Effector memory CD4-positive, alpha-beta T cell (primary cell): ENCODE measurements around the gene ITPR3.

Experiments used
- DNase-seq, 3 donors: peaks; one replicate each; pipeline ENCODE4 v3.0.0-alpha.2; 2020
- H3K27ac ChIP-seq: 2 replicates; pipeline ENCODE4 v1.7.0; 2013; ENCODE audit warnings: mild to moderate bottlenecking, low read length, moderate library complexity; ENCODE audit not compliant: insufficient read depth, poor library complexity, severe bottlenecking
- H3K27me3 ChIP-seq: replicated peaks from 2 replicates; pipeline ENCODE4 v1.7.0; 2013; ENCODE audit warnings: mild to moderate bottlenecking, low read length; ENCODE audit not compliant: insufficient read depth, control insufficient read depth, poor library complexity, severe bottlenecking
- H3K36me3 ChIP-seq: 2 replicates; pipeline ENCODE4 v1.7.0; 2013; ENCODE audit warnings: mild to moderate bottlenecking, low read length, moderate library complexity; ENCODE audit not compliant: control insufficient read depth, insufficient read depth
- H3K4me1 ChIP-seq: 2 replicates; pipeline ENCODE4 v1.7.0; 2013; ENCODE audit warnings: low read length, mild to moderate bottlenecking; ENCODE audit not compliant: control insufficient read depth, insufficient read depth, poor library complexity, severe bottlenecking
- H3K4me3 ChIP-seq: 2 replicates; pipeline ENCODE4 v1.7.0; 2013; ENCODE audit warnings: low read length, low read depth, mild to moderate bottlenecking; ENCODE audit not compliant: insufficient read depth, poor library complexity, severe bottlenecking
- H3K9me3 ChIP-seq: 2 replicates; pipeline ENCODE4 v1.7.0; 2013; ENCODE audit warnings: mild to moderate bottlenecking, low read length, moderate library complexity; ENCODE audit not compliant: control insufficient read depth

The ITPR3 gene

DNA sequence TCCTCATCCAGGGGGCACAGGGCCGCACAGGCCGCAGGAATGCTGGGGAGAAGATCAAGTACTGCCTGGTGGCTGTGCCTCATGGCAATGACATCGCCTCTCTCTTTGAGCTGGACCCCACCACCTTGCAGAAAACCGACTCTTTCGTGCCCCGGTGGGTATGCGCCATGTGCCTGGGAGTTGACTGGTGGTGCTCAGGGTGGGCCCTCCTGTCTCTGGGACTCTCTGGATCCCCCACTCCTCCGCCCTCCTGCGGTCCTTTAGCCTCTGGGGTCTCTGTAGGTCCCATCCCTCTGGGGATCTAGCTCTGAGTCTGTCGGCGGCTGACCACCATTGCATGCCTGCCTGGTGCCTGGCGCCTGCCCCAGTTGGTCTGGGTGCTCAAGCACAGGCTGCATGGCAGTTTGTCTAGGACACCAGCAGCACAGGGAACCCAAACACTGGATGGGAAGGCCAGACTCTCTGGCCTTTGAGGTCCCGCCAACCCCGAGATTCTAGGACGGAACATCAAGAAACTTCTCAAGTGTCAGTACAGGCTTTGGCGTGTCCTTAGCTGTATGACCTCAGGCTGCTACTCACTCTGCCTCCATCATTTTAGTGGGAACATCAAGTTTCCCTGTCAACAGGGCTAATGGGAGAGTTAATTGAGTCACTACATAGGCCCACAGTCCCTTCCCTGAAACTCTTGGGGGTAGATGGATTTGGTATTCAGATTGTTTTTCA, 42.8 kb downstream of the ITPR3 start:
- no peak overlapping the region for H3K27ac ChIP-seq
- peaks cover 50% of the 10 kb centered on the region for H3K36me3 ChIP-seq
- no peak for DNase-seq
- no peak overlapping the region for H3K4me3 ChIP-seq
- no peaks in the 10 kb centered on the region for H3K27me3 ChIP-seq
- H3K9me3 ChIP-seq, result no peaks in the 10 kb centered on the region
- peaks cover 6% of the 10 kb centered on the region for H3K4me1 ChIP-seq

- no peak overlapping the region for H3K27ac ChIP-seq
- H3K36me3 ChIP-seq, result peaks cover 47% of the 10 kb centered on the region
- no peaks in the 10 kb centered on the region for H3K9me3 ChIP-seq
- no peak overlapping the region for H3K4me3 ChIP-seq
- no peaks in the 10 kb centered on the region for H3K27me3 ChIP-seq
- DNase-seq, result no peak
- H3K4me1 ChIP-seq, result peaks cover 9% of the 10 kb centered on the region
Observed at GRCh38 chr6:33664506-33665057, 43.5 kb downstream of the ITPR3 start.

DNA sequence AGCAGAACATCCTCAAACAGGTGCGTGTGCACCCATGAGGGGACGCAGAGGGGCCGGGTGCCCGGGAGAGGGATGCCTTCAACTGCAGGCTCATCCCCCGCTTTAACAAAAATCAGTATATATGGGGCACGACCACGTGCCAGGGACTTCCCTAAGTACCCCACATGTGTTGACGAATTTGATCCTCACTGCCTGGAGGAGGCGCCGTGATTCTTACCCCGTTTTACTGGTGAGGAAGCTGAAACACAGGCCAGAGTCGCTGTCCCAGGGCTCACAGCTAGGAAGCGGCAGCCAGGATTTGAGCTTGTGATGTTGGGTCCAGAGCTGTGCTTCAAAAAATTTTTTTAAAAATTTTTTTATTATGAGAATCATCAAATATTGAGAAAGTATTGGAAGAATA, 44.8 kb downstream of the ITPR3 start:
- no peak for DNase-seq
- Histone ChIP-seq H3K27me3 (no peaks in the 10 kb centered on the region), H3K4me1 (peaks cover 9% of the 10 kb centered on the region), H3K36me3 (peaks cover 52% of the 10 kb centered on the region), H3K27ac (no peak overlapping the region), H3K4me3 (no peak overlapping the region), H3K9me3 (no peaks in the 10 kb centered on the region)

DNA sequence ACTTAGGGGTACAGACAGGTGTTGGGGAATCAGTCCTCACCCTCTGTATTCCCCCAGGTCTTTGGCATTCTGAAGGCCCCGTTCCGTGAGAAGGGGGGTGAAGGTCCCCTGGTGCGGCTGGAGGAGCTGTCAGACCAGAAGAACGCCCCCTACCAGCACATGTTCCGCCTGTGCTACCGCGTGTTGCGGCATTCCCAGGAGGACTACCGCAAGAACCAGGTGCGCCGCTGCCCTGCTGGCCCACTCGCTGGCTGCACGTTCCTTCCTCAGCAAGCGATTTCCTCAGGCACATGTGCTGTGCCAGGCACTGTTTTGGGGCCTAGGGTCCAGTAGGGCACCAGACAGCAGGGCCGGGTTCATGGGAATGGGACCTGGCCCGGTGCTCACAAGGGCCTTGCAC, 46.0 kb downstream of the ITPR3 start:
- Histone ChIP-seq H3K36me3 (peaks cover 63% of the 10 kb centered on the region), H3K27me3 (no peaks in the 10 kb centered on the region), H3K4me3 (no peak overlapping the region), H3K4me1 (peaks cover 9% of the 10 kb centered on the region), H3K9me3 (no peaks in the 10 kb centered on the region), H3K27ac (no peak overlapping the region)
- no peak for DNase-seq

- Histone ChIP-seq H3K4me3 (no peak overlapping the region), H3K27me3 (no peaks in the 10 kb centered on the region), H3K36me3 (peaks cover 70% of the 10 kb centered on the region), H3K9me3 (no peaks in the 10 kb centered on the region), H3K27ac (no peak overlapping the region), H3K4me1 (peaks cover 9% of the 10 kb centered on the region)
- DNase-seq, result no peak
Observed at GRCh38 chr6:33667776-33668175, 46.7 kb downstream of the ITPR3 start.

DNA sequence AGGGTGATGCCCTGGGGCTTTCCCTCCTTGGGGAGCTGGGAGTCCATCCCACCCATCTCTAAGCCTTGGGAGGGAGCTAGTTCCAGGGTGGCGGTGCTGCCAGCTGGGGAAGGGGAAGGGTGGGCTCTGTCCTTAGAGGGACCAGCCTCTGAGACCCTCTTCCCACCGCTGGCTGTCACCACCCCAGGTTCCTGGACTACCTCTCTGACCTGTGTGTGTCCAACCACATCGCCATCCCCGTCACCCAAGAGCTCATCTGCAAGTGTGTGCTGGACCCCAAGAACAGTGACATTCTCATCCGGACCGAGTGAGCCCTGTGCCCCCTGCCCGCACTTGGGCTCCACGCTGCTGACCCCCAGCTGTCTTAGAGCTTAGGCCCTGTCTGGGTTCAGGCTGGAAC, 47.2 kb downstream of the ITPR3 start:
- H3K27me3 ChIP-seq, result no peaks in the 10 kb centered on the region
- H3K36me3 ChIP-seq, result peaks cover 74% of the 10 kb centered on the region
- peak overlapping the region; percentile 58 for H3K27ac ChIP-seq
- peaks cover 9% of the 10 kb centered on the region for H3K4me1 ChIP-seq
- no peak for DNase-seq
- no peak overlapping the region for H3K4me3 ChIP-seq
- no peaks in the 10 kb centered on the region for H3K9me3 ChIP-seq

GRCh38 chr6:33668914-33669313, 47.8 kb downstream of the ITPR3 start:
- peaks cover 9% of the 10 kb centered on the region for H3K4me1 ChIP-seq
- peak overlapping the region; percentile 58 for H3K27ac ChIP-seq
- no peak overlapping the region for H3K4me3 ChIP-seq
- H3K36me3 ChIP-seq, result peaks cover 75% of the 10 kb centered on the region
- H3K27me3 ChIP-seq, result no peaks in the 10 kb centered on the region
- DNase-seq, result peak in 2 of 3 donors; percentile 34 to 46
- no peaks in the 10 kb centered on the region for H3K9me3 ChIP-seq

GRCh38 chr6:33670086-33670660, 49.1 kb downstream of the ITPR3 start:
- H3K36me3 ChIP-seq, result peaks cover 78% of the 10 kb centered on the region
- H3K27ac ChIP-seq, result no peak overlapping the region
- peaks cover 9% of the 10 kb centered on the region for H3K4me1 ChIP-seq
- H3K9me3 ChIP-seq, result no peaks in the 10 kb centered on the region
- no peaks in the 10 kb centered on the region for H3K27me3 ChIP-seq
- no peak overlapping the region for H3K4me3 ChIP-seq
- no peak for DNase-seq

DNA sequence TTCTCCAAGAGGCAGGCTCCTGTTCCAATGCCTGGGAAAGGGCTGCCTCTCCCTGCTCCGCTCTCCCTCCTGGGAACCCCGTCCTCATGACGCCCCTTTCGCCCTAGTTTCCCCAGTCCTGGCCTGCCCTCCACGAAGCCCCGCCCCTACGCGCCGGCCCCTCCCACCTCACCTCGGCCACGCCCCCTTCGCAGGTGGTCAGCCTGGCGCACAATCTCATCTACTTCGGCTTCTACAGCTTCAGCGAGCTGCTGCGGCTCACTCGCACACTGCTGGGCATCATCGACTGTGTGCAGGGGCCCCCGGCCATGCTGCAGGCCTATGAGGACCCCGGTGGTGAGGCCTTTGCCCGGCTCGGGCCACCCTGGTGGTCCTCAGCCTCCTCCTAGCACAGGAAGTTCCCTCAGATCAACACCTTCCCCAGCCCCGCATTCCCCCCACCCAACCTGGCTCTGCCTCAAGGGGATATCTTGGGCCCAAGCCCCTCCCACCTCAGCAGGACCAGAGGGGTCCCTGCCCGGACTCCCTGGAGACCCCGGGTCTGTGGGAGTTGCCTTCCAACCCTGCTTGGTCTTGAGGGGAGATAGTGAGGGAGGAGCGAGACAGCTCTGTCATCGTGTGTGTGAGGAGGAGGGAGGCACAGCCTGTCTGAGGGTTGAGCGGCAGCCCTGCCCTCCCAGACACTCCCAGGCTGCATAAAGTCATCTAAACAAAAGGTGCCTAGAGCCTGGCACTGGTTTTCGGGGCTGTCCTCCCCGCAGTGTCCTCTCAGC, 50.0 kb downstream of the ITPR3 start:
- peaks cover 9% of the 10 kb centered on the region for H3K4me1 ChIP-seq
- no peaks in the 10 kb centered on the region for H3K9me3 ChIP-seq
- H3K27ac ChIP-seq, result no peak overlapping the region
- DNase-seq, result no peak
- H3K4me3 ChIP-seq, result no peak overlapping the region
- H3K27me3 ChIP-seq, result no peaks in the 10 kb centered on the region
- H3K36me3 ChIP-seq, result peaks cover 80% of the 10 kb centered on the region

DNA sequence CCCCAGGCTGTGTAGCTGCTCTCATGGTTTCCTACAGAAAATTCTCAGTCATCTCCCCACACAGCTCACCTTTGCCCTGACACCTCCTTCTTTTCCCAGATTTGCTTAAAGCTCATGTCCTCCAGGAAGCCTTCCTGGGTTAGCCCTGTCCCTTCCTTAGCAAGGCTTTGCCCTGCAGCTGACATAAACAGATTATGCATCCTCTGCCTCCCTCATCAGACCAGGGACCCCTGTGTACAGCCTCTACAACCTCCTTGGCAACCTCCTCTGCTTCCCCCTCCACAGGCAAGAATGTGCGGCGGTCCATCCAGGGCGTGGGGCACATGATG, 50.6 kb downstream of the ITPR3 start:
- Histone ChIP-seq H3K9me3 (no peaks in the 10 kb centered on the region), H3K36me3 (peaks cover 83% of the 10 kb centered on the region), H3K4me1 (peaks cover 9% of the 10 kb centered on the region), H3K27ac (no peak overlapping the region), H3K4me3 (no peak overlapping the region), H3K27me3 (no peaks in the 10 kb centered on the region)
- DNase-seq, result no peak
